ENCODE measurements around the gene TAS1R2. TPM values are rescaled to one million over a fixed set of nuclear protein-coding genes. Genes with fewer than 3 reads are reported as not detected.

The TAS1R2 gene
- total RNA-seq, 1 donor from 2014 or later, result not detected

- no peaks in the 10 kb centered on the region for H3K36me3 ChIP-seq
- no peak overlapping the region for H3K4me3 ChIP-seq
- no peak for DNase-seq
- H3K4me1 ChIP-seq, result no peaks in the 10 kb centered on the region
- H3K9me3 ChIP-seq, result no peaks in the 10 kb centered on the region
- intact Hi-C loops (cut with DNase I), result no loop called here
- no peak for ATAC-seq
- H3K27me3 ChIP-seq (ENCODE audit: low read depth), result peaks cover 33% of the 10 kb centered on the region
- H3K27ac ChIP-seq, result no peak overlapping the region
- no peak for TF ChIP-seq CTCF (IDR thresholded peaks at IDR 0.05)
Measured at GRCh38 chr1:18807334-18808063, 52.0 kb downstream of the TAS1R2 start.

- H3K36me3 ChIP-seq, result no peaks in the 10 kb centered on the region
- intact Hi-C loops (cut with DNase I), result no loop called here
Measured at GRCh38 chr1:18805925-18806849, 53.3 kb downstream of the TAS1R2 start.

GRCh38 chr1:18805150-18805879, 54.1 kb downstream of the TAS1R2 start:
- Histone ChIP-seq H3K4me3 (no peak overlapping the region), H3K27me3 (ENCODE audit: low read depth) (peaks cover 33% of the 10 kb centered on the region), H3K4me1 (no peaks in the 10 kb centered on the region), H3K36me3 (no peaks in the 10 kb centered on the region), H3K9me3 (no peaks in the 10 kb centered on the region), H3K27ac (no peak overlapping the region)
- intact Hi-C loops (cut with DNase I), result no loop called here
- DNase-seq (no peak), ATAC-seq (no peak)
- no peak for TF ChIP-seq CTCF (IDR thresholded peaks at IDR 0.05)

More at GRCh38 chr1:18805925-18806849, 53.3 kb downstream of the TAS1R2 start:
- Histone ChIP-seq H3K4me3 (no peak overlapping the region), H3K27me3 (ENCODE audit: low read depth) (peaks cover 33% of the 10 kb centered on the region), H3K9me3 (no peaks in the 10 kb centered on the region), H3K4me1 (no peaks in the 10 kb centered on the region), H3K27ac (no peak overlapping the region)
- DNase-seq (no peak), ATAC-seq (no peak)
- no peak for TF ChIP-seq CTCF (IDR thresholded peaks at IDR 0.05)

- no peak overlapping the region for H3K4me3 ChIP-seq
- peaks cover 27% of the 10 kb centered on the region for H3K27me3 ChIP-seq (ENCODE audit: low read depth)
- no peaks in the 10 kb centered on the region for H3K36me3 ChIP-seq
- DNase-seq (no peak), ATAC-seq (no peak)
- H3K4me1 ChIP-seq, result no peaks in the 10 kb centered on the region
- H3K9me3 ChIP-seq, result no peaks in the 10 kb centered on the region
- no peak for TF ChIP-seq CTCF (IDR thresholded peaks at IDR 0.05)
- intact Hi-C loops (cut with DNase I), result no loop called here
- no peak overlapping the region for H3K27ac ChIP-seq
Measured at GRCh38 chr1:18803851-18804250, 55.6 kb downstream of the TAS1R2 start.

- no peak overlapping the region for H3K4me3 ChIP-seq
- no peak for DNase-seq
- no peaks in the 10 kb centered on the region for H3K4me1 ChIP-seq
- H3K9me3 ChIP-seq, result no peaks in the 10 kb centered on the region
- TF ChIP-seq CTCF (IDR thresholded peaks at IDR 0.05), result no peak
- no peak overlapping the region for H3K27ac ChIP-seq
- H3K36me3 ChIP-seq, result no peaks in the 10 kb centered on the region
- ATAC-seq, result no peak
- intact Hi-C loops (cut with DNase I), result no loop called here
- peaks cover 21% of the 10 kb centered on the region for H3K27me3 ChIP-seq (ENCODE audit: low read depth)
Measured at GRCh38 chr1:18803151-18803791, 56.2 kb downstream of the TAS1R2 start.

Measured in lower lobe of right lung (tissue), 2 donors.